Endothelial cell (in vitro differentiated cells): Measurements from ENCODE around the gene EPS8L2. TPM values are rescaled to one million over a fixed set of nuclear protein-coding genes. Genes with fewer than 3 reads are reported as not detected.

ENCODE experiments used
- DNase-seq: peaks from one replicate; pipeline ENCODE4 v3.0.0; 2021; ENCODE audit warnings: low spot score
- H3K27ac Mint-ChIP-seq: one replicate; pipeline ENCODE4 v1.8.0; 2021; ENCODE audit warnings: mixed read lengths, inconsistent platforms; ENCODE audit not compliant: unreplicated experiment
- H3K27me3 Mint-ChIP-seq: one replicate; pipeline ENCODE4 v1.8.0; 2021; ENCODE audit warnings: mild to moderate bottlenecking, moderate library complexity, mixed read lengths, inconsistent platforms; ENCODE audit not compliant: unreplicated experiment
- H3K36me3 Mint-ChIP-seq: one replicate; pipeline ENCODE4 v1.8.0; 2021; ENCODE audit warnings: mild to moderate bottlenecking, low read depth, mixed read lengths, inconsistent platforms; ENCODE audit not compliant: unreplicated experiment
- H3K4me1 Mint-ChIP-seq: one replicate; pipeline ENCODE4 v1.8.0; 2021; ENCODE audit warnings: mild to moderate bottlenecking, mixed read lengths, inconsistent platforms; ENCODE audit not compliant: unreplicated experiment
- H3K4me3 Mint-ChIP-seq: one replicate; pipeline ENCODE4 v1.8.0; 2021; ENCODE audit warnings: mild to moderate bottlenecking, mixed read lengths, inconsistent platforms; ENCODE audit not compliant: unreplicated experiment
- H3K9me3 Mint-ChIP-seq: one replicate; pipeline ENCODE4 v1.8.0; 2021; ENCODE audit warnings: mixed read lengths, inconsistent platforms; ENCODE audit not compliant: unreplicated experiment
- total RNA-seq: library from RNA; stranded (reverse); fragmentation: NEBNext Ultra II Directional; extraction: Animal tissue kit (Norgen Biotek cat#: 25700); gene quantifications from one replicate; pipeline ENCODE4 v1.2.1, GENCODE V29; 2021; ENCODE audit not compliant: unreplicated experiment
- TF ChIP-seq, protein P1 (sequence below): fragments of 200-600 bp; sonication (generic); IDR thresholded peaks from one replicate; pipeline ENCODE4 v1.5.0; 2021; ENCODE audit warnings: antibody characterized with exemption; ENCODE audit not compliant: unreplicated experiment

The EPS8L2 gene
- total RNA-seq, 1 donor from 2014 or later = 8.0 TPM

DNA sequence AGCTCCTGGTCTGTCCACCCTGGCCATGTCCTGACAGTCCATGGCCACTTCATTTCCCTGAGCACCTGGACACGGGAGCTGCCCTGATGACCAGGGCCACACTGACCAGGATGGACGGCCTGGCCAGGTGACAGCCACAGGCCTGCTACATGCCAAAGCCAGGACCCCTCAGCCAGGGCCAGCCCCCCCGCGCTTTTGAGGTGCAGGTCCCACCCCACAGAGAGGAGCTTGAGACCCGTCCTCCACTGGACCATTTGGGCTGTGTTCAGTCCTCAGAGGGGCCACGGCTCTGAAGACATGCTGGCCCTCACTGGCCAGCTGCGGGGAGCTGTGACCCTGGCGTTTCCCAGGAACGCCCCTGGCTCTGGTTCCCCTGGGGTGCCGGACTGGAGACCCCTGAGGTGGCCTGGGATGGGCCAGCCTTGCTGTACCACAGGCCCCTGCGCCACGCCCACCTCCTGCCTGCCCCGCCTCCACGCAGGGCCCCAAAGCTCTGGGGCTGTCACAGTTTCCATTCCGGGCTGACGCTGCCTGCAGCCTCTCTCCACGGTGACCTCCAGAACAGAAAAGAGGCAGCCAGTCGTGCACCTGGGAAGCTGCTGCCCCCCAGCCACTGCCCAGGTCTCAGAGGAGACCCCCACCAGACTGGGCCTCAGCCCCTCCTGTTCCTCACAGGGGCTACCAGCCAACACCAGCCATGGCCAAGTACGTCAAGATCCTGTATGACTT, 18.2 kb downstream of the EPS8L2 start:
- Mint-ChIP-seq H3K4me1 (no peaks in the 10 kb centered on the region), H3K27me3 (peaks cover 12% of the 10 kb centered on the region), H3K36me3 (no peaks in the 10 kb centered on the region), H3K4me3 (no peak overlapping the region), H3K9me3 (no peaks in the 10 kb centered on the region), H3K27ac (no peak overlapping the region)
- TF ChIP-seq, protein P1, sequence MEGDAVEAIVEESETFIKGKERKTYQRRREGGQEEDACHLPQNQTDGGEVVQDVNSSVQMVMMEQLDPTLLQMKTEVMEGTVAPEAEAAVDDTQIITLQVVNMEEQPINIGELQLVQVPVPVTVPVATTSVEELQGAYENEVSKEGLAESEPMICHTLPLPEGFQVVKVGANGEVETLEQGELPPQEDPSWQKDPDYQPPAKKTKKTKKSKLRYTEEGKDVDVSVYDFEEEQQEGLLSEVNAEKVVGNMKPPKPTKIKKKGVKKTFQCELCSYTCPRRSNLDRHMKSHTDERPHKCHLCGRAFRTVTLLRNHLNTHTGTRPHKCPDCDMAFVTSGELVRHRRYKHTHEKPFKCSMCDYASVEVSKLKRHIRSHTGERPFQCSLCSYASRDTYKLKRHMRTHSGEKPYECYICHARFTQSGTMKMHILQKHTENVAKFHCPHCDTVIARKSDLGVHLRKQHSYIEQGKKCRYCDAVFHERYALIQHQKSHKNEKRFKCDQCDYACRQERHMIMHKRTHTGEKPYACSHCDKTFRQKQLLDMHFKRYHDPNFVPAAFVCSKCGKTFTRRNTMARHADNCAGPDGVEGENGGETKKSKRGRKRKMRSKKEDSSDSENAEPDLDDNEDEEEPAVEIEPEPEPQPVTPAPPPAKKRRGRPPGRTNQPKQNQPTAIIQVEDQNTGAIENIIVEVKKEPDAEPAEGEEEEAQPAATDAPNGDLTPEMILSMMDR = no peak
- no peak for DNase-seq

DNA sequence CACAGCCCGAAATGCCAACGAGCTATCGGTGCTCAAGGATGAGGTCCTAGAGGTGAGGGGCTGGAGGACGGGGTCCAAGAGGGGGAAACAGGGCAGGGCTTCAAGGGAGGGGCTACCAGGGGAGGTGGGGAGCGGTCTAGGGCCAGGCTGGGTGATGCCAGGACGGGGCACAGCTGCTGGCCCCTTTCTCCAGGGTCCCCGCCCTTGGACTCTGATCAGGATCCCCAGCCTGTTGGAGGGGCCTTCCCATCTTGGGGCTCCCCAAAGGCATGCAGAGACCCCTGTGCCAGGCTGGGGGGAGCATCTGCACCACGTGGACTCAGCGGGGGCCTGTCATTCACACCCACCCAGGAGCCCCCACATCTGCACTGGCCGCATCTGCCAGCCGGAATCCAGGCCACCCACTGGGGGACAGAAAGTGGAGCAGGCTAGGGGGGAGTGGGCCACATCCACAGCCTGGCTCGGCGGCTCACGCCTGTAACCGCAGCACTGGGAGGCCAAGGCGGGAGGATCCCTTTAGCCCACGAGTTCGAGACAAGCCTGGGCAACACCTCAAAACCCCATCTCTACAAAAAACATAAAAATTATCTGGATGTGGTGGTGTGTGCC, 18.9 kb downstream of the EPS8L2 start:
- TF ChIP-seq, protein P1 = no peak
- Mint-ChIP-seq H3K4me3 (no peak overlapping the region), H3K27me3 (peaks cover 10% of the 10 kb centered on the region), H3K4me1 (no peaks in the 10 kb centered on the region), H3K27ac (no peak overlapping the region), H3K9me3 (no peaks in the 10 kb centered on the region), H3K36me3 (no peaks in the 10 kb centered on the region)
- no peak for DNase-seq

DNA sequence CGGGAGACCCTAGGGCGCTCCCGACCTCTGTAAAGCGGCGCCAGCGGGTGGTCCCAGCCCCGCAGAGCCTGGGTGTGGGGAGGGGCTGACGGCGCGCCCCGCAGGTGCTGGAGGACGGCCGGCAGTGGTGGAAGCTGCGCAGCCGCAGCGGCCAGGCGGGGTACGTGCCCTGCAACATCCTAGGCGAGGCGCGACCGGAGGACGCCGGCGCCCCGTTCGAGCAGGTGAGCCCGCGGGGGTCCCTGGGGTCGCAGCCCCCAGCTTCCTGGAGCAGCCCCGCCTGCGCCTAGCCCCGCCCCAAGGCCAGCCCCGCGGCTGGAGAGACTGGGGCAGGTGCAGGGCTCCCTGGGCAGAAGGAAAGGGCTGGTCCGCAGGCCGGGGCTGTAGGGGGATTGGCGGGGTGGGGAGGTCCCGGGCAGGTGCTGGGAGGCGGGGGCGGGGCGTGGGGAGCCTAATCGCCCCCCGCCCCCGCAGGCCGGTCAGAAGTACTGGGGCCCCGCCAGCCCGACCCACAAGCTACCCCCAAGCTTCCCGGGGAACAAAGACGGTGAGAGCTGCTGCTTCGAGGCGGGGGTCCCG, 19.7 kb downstream of the EPS8L2 start:
- no peak overlapping the region for H3K4me3 Mint-ChIP-seq
- DNase-seq = no peak

DNA sequence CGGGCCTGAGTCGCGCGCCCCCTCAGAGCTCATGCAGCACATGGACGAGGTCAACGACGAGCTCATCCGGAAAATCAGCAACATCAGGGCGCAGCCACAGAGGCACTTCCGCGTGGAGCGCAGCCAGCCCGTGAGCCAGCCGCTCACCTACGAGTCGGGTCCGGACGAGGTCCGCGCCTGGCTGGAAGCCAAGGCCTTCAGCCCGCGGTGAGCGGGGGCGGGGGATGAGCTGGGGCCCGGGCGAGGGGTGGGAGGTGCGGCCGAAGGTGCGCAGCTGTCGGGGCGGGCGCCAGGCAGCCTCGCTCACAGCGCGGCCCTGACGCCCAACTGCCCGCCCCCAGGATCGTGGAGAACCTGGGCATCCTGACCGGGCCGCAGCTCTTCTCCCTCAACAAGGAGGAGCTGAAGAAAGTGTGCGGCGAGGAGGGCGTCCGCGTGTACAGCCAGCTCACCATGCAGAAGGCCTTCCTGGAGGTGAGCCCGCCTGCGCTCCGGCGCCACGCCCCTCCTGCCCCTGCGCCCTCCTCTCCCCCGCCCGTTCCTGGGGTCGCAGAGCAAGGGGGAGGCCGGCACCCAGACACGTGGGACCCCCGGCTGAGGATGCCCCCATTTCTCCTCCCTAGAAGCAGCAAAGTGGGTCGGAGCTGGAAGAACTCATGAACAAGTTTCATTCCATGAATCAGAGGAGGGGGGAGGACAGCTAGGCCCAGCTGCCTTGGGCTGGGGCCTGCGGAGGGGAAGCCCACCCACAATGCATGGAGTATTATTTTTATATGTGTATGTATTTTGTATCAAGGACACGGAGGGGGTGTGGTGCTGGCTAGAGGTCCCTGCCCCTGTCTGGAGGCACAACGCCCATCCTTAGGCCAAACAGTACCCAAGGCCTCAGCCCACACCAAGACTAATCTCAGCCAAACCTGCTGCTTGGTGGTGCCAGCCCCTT, 20.5 kb downstream of the EPS8L2 start:
- no peak overlapping the region for H3K4me3 Mint-ChIP-seq
- H3K27me3 Mint-ChIP-seq = peaks cover 7% of the 10 kb centered on the region
- H3K36me3 Mint-ChIP-seq = no peaks in the 10 kb centered on the region
- H3K27ac Mint-ChIP-seq = no peak overlapping the region
- DNase-seq = no peak
- TF ChIP-seq, protein P1 = no peak
- no peaks in the 10 kb centered on the region for H3K9me3 Mint-ChIP-seq
- H3K4me1 Mint-ChIP-seq = no peaks in the 10 kb centered on the region

More for the DNA sequence above, 19.7 kb downstream of the EPS8L2 start:
- H3K9me3 Mint-ChIP-seq = no peaks in the 10 kb centered on the region
- peaks cover 7% of the 10 kb centered on the region for H3K27me3 Mint-ChIP-seq
- H3K27ac Mint-ChIP-seq = no peak overlapping the region
- no peaks in the 10 kb centered on the region for H3K36me3 Mint-ChIP-seq
- TF ChIP-seq, protein P1 = no peak
- H3K4me1 Mint-ChIP-seq = no peaks in the 10 kb centered on the region
